Measurements from ENCODE around the gene BCAR3.

DNA sequence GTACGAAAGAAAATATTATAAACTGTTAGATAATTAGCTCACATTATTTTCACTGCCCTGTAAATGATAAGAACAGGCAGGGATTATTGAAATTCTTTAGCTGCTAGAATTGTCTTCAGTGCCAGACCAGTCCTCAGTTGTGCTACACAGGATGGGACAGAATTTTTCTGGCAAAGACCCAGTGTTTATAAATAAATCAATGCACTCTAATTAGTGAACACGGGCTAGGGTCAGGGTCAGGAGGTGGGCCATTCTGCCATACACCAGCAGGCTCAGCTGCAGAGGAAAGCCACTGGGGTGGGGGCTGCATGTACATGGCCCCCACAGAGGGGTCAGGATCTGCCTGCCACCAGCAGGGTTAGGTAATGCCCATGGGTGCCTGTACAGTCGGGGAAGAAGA is 6.4 kb downstream of the BCAR3 start:
- TF ChIP-seq, protein P1, sequence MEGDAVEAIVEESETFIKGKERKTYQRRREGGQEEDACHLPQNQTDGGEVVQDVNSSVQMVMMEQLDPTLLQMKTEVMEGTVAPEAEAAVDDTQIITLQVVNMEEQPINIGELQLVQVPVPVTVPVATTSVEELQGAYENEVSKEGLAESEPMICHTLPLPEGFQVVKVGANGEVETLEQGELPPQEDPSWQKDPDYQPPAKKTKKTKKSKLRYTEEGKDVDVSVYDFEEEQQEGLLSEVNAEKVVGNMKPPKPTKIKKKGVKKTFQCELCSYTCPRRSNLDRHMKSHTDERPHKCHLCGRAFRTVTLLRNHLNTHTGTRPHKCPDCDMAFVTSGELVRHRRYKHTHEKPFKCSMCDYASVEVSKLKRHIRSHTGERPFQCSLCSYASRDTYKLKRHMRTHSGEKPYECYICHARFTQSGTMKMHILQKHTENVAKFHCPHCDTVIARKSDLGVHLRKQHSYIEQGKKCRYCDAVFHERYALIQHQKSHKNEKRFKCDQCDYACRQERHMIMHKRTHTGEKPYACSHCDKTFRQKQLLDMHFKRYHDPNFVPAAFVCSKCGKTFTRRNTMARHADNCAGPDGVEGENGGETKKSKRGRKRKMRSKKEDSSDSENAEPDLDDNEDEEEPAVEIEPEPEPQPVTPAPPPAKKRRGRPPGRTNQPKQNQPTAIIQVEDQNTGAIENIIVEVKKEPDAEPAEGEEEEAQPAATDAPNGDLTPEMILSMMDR (IDR thresholded peaks at IDR 0.05): no peak
- no peak for TF ChIP-seq POLR2A (IDR thresholded peaks at IDR 0.05)

Measured in Peyer's patch (tissue), 4 donors.